HEK293 (cell line): ENCODE data around the gene C19orf47.

Experiments used
- KLF10 ChIP-seq: fragments of 450-650 bp; IDR thresholded peaks from 2 replicates; pipeline ENCODE4 v1.5.1; 2018; ENCODE audit warnings: missing biosample characterization, mild to moderate bottlenecking, missing genetic modification characterization
- TF ChIP-seq, protein P1 (sequence below): fragments of 450-650 bp; formaldehyde crosslinking; IDR thresholded peaks from 2 replicates; pipeline ENCODE4 v1.5.1; 2016; ENCODE audit warnings: missing biosample characterization, missing genetic modification characterization, borderline replicate concordance

DNA sequence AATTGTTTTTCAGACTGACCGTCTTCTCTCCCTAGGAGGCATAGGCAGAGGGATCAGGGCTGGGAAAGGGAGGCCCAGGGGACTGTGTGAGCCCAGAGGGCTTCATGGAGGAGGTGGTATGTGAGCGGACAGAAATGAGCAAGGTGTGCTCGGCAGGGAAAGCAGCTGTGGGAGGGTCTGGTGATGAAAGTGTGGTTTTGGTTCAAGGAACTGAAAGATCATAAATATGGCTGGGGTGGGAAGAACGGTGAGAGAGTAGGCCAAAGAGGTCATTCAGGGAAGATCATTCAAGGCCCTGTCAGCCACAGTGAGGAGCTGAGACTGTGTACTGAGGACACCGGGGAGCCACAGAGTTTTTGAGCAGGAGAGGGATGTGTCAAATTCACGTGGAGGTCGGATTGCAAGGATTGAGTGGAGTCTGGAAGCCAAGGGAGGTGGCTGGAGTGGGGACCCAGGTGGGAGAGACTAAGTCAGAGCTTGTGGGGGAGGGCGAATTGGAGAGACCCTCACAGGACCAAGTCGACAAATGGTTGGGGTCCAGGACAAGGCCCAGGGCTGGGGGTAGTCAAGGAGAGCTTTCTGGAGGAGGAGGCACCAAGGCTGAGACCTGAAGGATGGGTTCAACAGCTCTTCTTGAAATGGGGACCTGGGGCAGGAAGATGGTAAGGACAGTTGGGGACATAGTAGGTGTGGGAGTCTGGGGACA is 7.9 kb upstream of the C19orf47 start:
- TF ChIP-seq KLF10 (tag by site-specific recombination), result no peak
- TF ChIP-seq, protein P1, sequence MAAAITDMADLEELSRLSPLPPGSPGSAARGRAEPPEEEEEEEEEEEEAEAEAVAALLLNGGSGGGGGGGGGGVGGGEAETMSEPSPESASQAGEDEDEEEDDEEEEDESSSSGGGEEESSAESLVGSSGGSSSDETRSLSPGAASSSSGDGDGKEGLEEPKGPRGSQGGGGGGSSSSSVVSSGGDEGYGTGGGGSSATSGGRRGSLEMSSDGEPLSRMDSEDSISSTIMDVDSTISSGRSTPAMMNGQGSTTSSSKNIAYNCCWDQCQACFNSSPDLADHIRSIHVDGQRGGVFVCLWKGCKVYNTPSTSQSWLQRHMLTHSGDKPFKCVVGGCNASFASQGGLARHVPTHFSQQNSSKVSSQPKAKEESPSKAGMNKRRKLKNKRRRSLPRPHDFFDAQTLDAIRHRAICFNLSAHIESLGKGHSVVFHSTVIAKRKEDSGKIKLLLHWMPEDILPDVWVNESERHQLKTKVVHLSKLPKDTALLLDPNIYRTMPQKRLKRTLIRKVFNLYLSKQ (tag by site-specific recombination), result no peak
